Transverse colon (tissue), 4 donors: ENCODE measurements around the gene TYW1B.
"Not testable (repeated sequence)": the region's sequence is repeated elsewhere in the genome, so short reads cannot be mapped to it uniquely, and the experiment has no call there.

Source experiments
- CTCF ChIP-seq, 5 experiments: fragments of 200-600 bp in 3 of 5; fragments of 450-650 bp in 2 of 5; sonication (generic) in 3 of 5; IDR thresholded peaks; 1 replicate in 2 of 5; 2 replicates in 3 of 5; pipeline ENCODE4 v1.5.1; 2016 to 2017; ENCODE audit warnings: antibody characterized with exemption in 5 of 5, inconsistent platforms in 3 of 5, mild to moderate bottlenecking in 2 of 5, moderate library complexity in 1 of 5
- POLR2A ChIP-seq: fragments of 450-650 bp; IDR thresholded peaks from one replicate; pipeline ENCODE4 v1.6.1; 2016; ENCODE audit warnings: antibody characterized with exemption, mild to moderate bottlenecking, moderate library complexity
- POLR2AphosphoS5 ChIP-seq, 3 donors: sonication (generic); formaldehyde crosslinking; IDR thresholded peaks; one replicate each; pipeline ENCODE4 v1.6.1; 2016; ENCODE audit warnings: antibody characterized with exemption in 3 of 3

- not testable (repeated sequence) for TF ChIP-seq CTCF (IDR thresholded peaks at IDR 0.05); POLR2A; POLR2AphosphoS5 (IDR thresholded peaks at IDR 0.05)
Observed at GRCh38 chr7:72667049-72667448, 161.0 kb downstream of the TYW1B start.
